ENCODE results near the gene ATF7IP2.
A peak's percentile ranks its signal among the peaks of the same experiment; 100 is the strongest.

The ATF7IP2 gene

DNA sequence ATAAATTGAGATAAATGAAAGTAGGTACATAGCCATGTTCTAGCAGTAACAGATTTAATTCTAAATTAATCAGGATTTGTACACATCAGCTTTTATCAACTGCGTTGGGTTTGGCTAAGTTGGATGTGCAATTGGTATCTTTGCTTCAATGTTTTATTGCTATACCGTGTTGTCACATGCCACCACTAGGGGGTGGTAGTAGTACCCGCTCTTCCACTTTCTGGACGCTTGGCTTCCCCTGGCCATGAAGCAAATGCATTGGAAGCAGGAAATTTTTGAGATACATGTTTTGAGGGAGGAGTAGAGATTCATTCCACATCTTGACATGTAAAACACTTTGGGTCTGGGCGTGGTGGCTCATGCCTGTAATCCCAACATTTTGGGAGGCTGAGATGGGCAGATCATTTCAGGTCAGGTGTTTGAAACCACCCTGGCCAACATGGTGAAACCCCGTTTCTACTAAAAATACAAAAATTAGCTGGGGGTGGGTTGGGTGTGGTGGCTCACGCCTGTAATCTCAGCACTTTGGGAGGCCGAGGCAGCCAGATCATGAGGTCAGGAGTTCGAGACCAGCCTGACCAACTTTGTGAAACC is 135.9 kb downstream of the ATF7IP2 start:
- TF ChIP-seq, protein P1, sequence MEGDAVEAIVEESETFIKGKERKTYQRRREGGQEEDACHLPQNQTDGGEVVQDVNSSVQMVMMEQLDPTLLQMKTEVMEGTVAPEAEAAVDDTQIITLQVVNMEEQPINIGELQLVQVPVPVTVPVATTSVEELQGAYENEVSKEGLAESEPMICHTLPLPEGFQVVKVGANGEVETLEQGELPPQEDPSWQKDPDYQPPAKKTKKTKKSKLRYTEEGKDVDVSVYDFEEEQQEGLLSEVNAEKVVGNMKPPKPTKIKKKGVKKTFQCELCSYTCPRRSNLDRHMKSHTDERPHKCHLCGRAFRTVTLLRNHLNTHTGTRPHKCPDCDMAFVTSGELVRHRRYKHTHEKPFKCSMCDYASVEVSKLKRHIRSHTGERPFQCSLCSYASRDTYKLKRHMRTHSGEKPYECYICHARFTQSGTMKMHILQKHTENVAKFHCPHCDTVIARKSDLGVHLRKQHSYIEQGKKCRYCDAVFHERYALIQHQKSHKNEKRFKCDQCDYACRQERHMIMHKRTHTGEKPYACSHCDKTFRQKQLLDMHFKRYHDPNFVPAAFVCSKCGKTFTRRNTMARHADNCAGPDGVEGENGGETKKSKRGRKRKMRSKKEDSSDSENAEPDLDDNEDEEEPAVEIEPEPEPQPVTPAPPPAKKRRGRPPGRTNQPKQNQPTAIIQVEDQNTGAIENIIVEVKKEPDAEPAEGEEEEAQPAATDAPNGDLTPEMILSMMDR (IDR thresholded peaks at IDR 0.05; ENCODE audit: low read depth, low read length, missing control alignments): peak; percentile 88
- no peak overlapping the region for H3K4me3 ChIP-seq (replicated peaks; ENCODE audit: low read depth, low read length)
- DNase-seq (ENCODE audit: extremely low read depth, low read depth): peak; percentile 67

DNA sequence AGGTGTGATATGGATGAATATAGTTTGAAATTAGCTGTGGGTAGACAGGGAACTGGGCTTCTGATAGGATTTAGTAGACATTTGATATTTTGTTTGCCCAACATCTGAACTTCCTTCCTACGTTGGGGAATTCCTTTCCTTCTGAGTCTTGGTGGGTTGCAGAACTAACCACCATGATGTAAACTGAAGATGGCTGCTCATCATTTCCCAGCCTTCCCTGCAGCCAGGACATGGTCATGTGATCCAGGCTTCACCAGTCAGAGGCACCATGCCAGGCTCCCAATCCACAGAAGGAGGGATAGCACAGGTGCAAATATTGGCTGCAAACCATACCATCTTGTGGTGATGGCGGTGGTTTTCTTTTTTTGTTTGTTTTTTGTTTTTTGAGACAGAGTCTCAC is 137.1 kb downstream of the ATF7IP2 start:
- TF ChIP-seq, protein P1 (IDR thresholded peaks at IDR 0.05; ENCODE audit: low read depth, low read length, missing control alignments): no peak
- DNase-seq (ENCODE audit: extremely low read depth, low read depth): no peak
- no peak overlapping the region for H3K4me3 ChIP-seq (replicated peaks; ENCODE audit: low read depth, low read length)

DNA sequence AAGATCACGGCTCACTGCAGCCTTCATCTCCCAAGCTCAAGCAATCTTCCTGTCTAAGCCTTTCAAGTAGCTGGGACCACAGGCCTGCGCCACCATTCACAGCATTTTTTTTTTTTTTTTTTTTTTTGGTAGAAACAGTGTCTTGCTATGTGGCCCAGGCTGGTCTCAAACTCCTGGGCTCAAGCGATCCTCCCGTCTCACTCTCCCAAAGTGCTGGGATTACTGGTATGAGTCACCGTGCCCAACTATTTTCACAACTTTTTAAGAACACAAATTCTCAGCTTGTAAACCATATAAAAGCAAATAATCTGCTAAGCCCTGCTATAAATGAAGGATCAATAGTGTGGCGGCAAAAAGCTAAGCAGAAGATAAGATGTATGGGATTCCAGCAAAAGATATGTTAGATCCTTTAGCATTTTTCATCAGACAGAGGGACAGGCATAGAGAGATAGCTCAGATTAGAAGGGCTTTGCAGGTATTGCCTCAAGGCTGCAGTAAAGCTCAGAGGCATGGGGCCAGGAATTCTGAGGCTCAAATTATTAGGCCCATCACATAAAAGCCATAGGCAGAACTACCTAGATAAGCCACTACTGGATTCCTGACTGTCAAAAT is 139.5 kb downstream of the ATF7IP2 start:
- no peak for DNase-seq (ENCODE audit: extremely low read depth, low read depth)
- TF ChIP-seq, protein P1 (IDR thresholded peaks at IDR 0.05; ENCODE audit: low read depth, low read length, missing control alignments): no peak
- H3K4me3 ChIP-seq (replicated peaks; ENCODE audit: low read depth, low read length): no peak overlapping the region

DNA sequence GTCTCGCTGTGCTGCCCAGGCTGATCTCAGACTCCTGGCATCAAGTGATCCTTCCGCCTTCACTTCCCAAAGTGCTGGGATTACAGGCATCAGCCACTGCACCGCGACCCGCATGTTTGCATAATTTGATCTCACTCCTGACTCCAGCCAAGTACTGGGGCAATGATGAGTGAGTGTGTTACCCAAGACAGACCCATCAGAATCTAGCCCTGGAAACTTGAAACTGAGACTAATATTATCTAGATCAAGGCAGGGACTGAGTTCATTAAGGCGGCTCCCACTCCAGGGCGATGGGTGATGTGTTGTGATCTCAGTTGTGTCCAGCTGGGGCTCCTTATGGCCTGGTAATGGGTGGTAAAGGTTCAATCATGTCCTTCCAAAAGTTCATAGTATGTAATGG is 141.1 kb downstream of the ATF7IP2 start:
- H3K4me3 ChIP-seq (replicated peaks; ENCODE audit: low read depth, low read length): no peak overlapping the region
- TF ChIP-seq, protein P1 (IDR thresholded peaks at IDR 0.05; ENCODE audit: low read depth, low read length, missing control alignments): no peak
- no peak for DNase-seq (ENCODE audit: extremely low read depth, low read depth)

DNA sequence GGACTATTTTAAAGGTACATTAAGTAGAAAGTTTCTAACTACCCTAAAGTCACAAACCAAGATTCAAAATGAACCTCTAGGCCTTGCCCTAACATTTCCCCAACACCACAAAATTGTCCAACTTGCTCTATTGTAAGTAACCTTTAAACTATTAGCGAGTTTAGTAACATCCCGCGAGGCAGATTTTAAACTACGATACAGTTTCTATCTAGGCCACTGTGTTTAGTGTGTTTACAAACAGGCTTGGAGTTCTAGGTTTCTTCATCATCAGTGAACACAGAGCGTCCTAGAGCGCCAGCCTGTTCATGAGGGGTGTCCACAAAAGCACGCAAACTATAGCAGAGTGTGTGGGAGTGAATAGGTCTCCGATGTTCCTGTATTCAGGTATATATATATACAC is 142.8 kb downstream of the ATF7IP2 start:
- DNase-seq (ENCODE audit: extremely low read depth, low read depth): no peak
- TF ChIP-seq, protein P1 (IDR thresholded peaks at IDR 0.05; ENCODE audit: low read depth, low read length, missing control alignments): no peak
- H3K4me3 ChIP-seq (replicated peaks; ENCODE audit: low read depth, low read length): no peak overlapping the region

DNA sequence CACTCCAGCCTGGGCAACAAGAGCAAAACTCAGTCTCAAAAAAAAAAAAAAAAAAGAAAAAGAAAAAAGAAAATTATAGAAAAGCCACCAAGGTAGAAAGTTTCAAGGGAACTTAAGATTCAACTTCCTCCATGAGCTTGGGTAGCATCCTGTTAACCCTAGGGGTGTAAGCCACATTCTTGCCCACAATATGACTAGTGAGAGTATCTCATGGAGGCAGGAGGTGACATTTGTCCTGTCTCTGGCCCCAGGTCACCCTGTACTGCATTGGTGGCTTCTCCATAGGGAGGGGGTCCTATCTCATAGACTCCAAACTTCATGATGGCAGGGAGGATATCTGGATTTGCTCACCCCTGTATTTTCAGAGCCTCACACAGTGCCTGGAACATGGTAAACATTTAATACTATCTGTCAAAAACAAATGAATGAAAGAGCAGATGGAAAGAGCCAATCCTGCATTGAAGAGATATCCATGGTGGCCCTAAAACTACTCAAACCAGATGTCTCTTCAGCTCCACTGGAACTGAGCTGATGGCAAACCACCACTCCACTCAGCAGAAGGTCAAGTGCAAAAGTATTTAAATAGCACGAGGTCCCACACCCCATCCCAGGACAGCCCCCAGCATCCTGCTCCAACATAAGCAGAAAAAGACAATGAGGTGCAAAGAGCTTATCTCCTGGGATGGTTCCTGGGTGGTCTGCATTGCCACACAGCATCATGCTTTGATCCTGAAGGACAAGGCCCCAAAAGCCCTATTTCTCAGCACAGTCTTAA is 144.2 kb downstream of the ATF7IP2 start:
- TF ChIP-seq, protein P1 (IDR thresholded peaks at IDR 0.05; ENCODE audit: low read depth, low read length, missing control alignments): no peak
- no peak for DNase-seq (ENCODE audit: extremely low read depth, low read depth)
- H3K4me3 ChIP-seq (replicated peaks; ENCODE audit: low read depth, low read length): no peak overlapping the region

Data from HFF-Myc (cell line).